Measurements from ENCODE around the gene CAPZA1.

GRCh38 chr1:112675728-112676381 is 56.2 kb downstream of the CAPZA1 start:
- TF ChIP-seq EZH2 (IDR thresholded peaks at IDR 0.05) (no peak), POLR2AphosphoS5 (IDR thresholded peaks at IDR 0.05; ENCODE audit: borderline replicate concordance, low read depth, low read length) (no peak), FOXP2 (optimal IDR thresholded peaks at IDR 0.05; ENCODE audit: control extremely low read depth, extremely low read length, insufficient read depth) (no peak)

Data from SK-N-MC (cell line).